AG09319 (cell line): Measurements from ENCODE around the gene DLG5.

ENCODE experiments used
- DNase-seq: peaks from one replicate; pipeline ENCODE4 v3.0.0-alpha.2; 2010; ENCODE audit warnings: low read depth; ENCODE audit errors: extremely low read depth
- CTCF ChIP-seq: IDR thresholded peaks from 2 replicates; pipeline ENCODE4 v1.5.1; 2011; ENCODE audit warnings: low read depth, mild to moderate bottlenecking, inconsistent platforms, low read length, moderate library complexity

DLG5 gene

DNA sequence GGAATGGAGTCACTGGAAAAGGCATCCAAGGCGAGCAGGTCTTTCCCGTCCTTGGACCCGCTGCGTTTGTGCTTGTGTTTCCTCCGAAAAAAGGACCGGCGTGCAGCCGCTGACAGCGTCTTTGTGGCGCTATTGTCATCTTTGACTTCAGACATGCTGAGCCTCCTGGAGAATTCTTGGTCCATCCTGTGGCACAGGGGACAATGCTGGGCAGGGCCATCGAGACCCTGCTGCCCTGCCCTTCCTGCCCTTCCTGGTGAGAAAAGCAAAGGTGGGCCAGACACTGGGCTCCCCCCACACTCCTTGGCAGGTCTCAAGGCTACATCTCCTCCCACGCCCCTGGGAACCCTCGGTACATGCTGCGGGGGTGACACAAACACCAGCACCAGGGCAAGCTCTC is 120.9 kb downstream of the DLG5 start:
- no peak for TF ChIP-seq CTCF
- DNase-seq, result no peak

- TF ChIP-seq CTCF, result no peak
- no peak for DNase-seq
Observed at GRCh38 chr10:77804371-77804770, 122.2 kb downstream of the DLG5 start.

DNA sequence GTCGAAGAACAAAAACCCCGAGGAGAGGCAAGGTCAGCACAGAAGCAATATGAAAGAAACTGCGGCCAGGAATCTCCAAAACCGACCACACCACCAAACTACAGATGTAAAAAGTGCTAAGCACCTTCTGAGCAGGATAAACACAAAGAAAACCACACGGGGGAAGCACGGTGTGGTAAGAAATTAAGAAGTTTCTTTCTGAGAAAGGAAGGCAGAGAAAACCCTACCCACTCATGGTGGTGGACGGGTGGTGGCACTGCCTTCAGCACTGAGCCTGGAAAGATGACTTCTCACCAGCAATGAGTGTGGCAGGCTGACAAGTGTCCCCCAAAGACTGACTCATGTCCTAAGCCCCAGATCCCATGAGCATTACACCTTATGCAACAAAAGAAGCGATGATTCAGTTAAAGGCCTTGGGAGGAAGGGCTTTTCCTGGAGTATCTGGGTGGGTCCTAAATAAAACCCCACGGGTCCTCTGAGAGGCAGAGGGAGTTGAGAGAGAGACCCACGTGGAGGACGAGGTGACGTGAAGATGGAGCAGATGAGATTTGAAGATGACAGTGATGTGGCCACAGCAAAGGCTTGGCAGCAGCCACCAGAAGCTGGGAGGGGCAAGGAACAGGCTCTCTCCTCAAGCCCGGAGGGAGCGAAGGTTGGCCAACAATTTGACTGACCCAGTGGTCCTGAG is 124.9 kb downstream of the DLG5 start:
- TF ChIP-seq CTCF, result no peak

DNA sequence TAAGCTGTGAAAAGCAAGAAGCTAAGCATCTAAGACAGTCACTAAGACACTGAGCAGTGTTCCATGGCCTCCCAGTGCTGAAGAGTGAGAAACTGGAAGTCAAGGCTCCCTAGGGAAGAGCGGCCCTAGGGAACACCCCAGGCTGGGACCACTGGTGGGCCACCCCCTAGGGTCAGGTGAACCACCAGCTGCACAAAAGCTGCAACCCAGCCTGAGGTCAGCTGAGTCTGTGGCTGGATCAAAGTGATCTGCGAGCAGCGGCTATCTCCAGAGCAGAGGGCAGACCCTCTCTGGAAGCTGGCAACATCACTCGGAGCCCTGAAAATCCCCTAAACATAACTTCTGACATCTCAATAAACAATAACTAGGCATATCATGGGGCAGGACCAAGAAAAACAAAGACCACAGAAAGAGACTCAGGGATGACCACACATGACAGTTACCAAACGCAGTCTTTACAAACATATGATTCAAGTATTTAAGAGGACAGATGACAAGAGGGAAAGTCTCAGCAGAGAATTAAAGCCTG is 125.8 kb downstream of the DLG5 start:
- no peak for DNase-seq
- TF ChIP-seq CTCF, result no peak

More for the DNA sequence above, 124.9 kb downstream of the DLG5 start:
- no peak for DNase-seq

- no peak for TF ChIP-seq CTCF
- no peak for DNase-seq
Observed at GRCh38 chr10:77800320-77800719, 126.2 kb downstream of the DLG5 start.

- DNase-seq, result no peak
- TF ChIP-seq CTCF, result no peak
Observed at GRCh38 chr10:77799352-77799751, 127.2 kb downstream of the DLG5 start.

- TF ChIP-seq CTCF, result no peak
- no peak for DNase-seq
Observed at GRCh38 chr10:77798940-77799339, 127.6 kb downstream of the DLG5 start.
